ENCODE measurements around the gene IFNA7. TPM values are rescaled to one million over a fixed set of nuclear protein-coding genes. Genes with fewer than 3 reads are reported as not detected.
"Not testable (repeated sequence)": the region's sequence is repeated elsewhere in the genome, so short reads cannot be mapped to it uniquely, and the experiment has no call there.

The IFNA7 gene
- total RNA-seq, 3 donors from 2014 or later, result not detected

DNA sequence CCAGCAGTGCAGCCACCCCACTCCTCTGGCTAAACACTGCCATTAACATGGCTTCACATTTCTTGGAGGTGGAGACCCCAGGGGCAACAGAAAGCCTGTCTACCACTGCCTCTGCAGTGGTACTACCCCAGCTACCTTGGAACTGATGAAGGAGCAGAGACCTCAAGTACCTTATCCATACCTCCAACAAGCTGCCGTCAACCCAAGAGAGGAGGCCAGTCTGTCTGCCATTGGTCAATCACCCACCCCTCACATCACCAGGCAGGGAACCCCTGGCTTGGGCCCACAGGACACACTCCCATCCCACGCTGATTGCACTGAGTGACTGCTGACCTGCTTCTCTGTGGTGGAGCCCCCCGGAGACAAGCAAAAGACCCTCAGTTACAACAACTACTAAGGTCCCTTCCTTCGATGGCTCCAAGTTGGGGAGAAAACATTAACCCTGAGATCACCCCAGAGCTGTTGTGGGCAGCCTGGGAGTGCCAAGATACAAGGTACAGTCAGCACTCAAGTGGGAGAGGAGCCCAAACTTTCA is 32.2 kb upstream of the IFNA7 start:
- Histone ChIP-seq H3K4me1 (ENCODE audit: low read depth) (no peaks in the 10 kb centered on the region), H3K4me3 (no peak overlapping the region), H3K36me3 (ENCODE audit: low read depth) (no peaks in the 10 kb centered on the region), H3K9me3 (no peaks in the 10 kb centered on the region)
- TF ChIP-seq, protein P1, sequence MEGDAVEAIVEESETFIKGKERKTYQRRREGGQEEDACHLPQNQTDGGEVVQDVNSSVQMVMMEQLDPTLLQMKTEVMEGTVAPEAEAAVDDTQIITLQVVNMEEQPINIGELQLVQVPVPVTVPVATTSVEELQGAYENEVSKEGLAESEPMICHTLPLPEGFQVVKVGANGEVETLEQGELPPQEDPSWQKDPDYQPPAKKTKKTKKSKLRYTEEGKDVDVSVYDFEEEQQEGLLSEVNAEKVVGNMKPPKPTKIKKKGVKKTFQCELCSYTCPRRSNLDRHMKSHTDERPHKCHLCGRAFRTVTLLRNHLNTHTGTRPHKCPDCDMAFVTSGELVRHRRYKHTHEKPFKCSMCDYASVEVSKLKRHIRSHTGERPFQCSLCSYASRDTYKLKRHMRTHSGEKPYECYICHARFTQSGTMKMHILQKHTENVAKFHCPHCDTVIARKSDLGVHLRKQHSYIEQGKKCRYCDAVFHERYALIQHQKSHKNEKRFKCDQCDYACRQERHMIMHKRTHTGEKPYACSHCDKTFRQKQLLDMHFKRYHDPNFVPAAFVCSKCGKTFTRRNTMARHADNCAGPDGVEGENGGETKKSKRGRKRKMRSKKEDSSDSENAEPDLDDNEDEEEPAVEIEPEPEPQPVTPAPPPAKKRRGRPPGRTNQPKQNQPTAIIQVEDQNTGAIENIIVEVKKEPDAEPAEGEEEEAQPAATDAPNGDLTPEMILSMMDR (IDR thresholded peaks at IDR 0.05), result no peak
- ATAC-seq (no peak), DNase-seq (no peak)
- intact Hi-C loops (cut with DNase I, micrococcal nuclease), result no loop called here

DNA sequence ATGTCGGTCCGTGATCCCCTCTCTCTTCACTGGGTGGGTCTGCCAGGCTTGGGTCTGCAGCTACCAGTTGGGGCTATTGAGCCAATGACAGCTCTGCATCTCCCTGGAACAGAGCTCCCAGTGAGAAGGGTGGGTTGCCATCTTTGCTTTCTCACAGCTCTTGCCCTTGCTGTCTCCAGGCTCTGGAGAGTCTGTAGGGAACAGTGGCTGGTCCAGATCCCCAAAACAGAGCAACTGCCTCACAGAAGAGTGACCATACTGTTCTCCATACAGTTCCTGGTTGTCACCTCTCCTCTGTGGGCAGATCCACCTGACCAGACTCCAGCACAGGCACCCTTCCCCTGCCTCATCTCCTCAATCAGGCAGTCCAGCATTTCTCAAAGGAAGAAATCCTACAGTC is 31.3 kb upstream of the IFNA7 start:
- intact Hi-C loops (cut with DNase I, micrococcal nuclease), result no loop called here
- H3K4me1 ChIP-seq (ENCODE audit: low read depth), result no peaks in the 10 kb centered on the region
- H3K4me3 ChIP-seq, result no peak overlapping the region
- ATAC-seq (no peak), DNase-seq (no peak)
- TF ChIP-seq, protein P1 (IDR thresholded peaks at IDR 0.05), result no peak
- no peaks in the 10 kb centered on the region for H3K36me3 ChIP-seq (ENCODE audit: low read depth)
- H3K9me3 ChIP-seq, result no peaks in the 10 kb centered on the region

DNA sequence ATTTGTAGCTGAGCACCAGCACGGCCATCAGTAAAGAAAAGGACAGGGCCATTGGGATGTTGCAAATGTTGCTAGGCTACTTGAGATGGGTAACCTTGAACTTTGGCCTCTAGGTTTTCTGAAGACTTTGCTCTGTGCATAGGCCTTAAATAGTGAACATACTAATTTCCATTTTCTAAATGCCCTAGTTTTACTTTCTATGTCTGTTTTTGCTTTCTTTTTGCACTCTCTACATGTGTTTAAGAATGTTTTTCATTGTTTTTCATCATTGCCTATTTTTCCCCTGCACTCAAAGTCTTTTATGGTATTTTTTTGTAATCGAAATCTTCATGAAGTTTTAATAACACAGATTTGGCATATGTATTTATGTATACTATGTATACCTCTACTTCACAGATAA is 26.1 kb upstream of the IFNA7 start, which contains the start of gene IFNA17:
Gene IFNA17 (minus strand): TSS at position 101 of the 400 bp plus-strand sequence. CDS start 49 bp downstream, at position 52.
- DNase-seq (no peak), ATAC-seq (no peak)
- Histone ChIP-seq H3K4me3 (no peak within 1 kb of the TSS), H3K4me1 (ENCODE audit: low read depth) (no peaks in the 10 kb centered on the region), H3K36me3 (ENCODE audit: low read depth) (no peaks in the 10 kb centered on the region), H3K9me3 (no peaks in the 10 kb centered on the region)
- intact Hi-C loops (cut with DNase I, micrococcal nuclease), result no loop called here
- TF ChIP-seq, protein P1 (IDR thresholded peaks at IDR 0.05), result no peak

DNA sequence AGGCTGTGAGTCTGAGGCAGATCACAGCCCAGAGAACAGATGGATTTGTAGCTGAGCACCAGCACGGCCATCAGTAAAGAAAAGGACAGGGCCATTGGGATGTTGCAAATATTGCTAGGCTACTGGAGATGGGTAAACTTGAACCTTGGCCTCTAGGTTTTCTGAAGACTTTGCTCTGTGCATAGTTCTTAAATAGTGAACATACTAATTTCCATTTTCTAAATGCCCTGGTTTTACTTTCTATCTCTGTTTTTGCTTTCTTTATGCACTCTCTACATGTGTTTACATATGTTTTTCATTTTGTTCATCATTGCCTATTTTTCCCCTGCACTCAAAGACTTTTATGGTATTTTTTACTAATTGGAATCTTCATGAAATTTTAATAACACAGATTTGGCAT is 15.2 kb upstream of the IFNA7 start, which contains the start of gene IFNA16:
Gene IFNA16 (minus strand): TSS at position 101 of the 400 bp plus-strand sequence. CDS start 6 bp downstream, at position 95.
- H3K36me3 ChIP-seq (ENCODE audit: low read depth); intact Hi-C loops (cut with DNase I, micrococcal nuclease); H3K4me3 ChIP-seq; ATAC-seq; H3K9me3 ChIP-seq; DNase-seq; H3K4me1 ChIP-seq (ENCODE audit: low read depth): not testable (repeated sequence)

DNA sequence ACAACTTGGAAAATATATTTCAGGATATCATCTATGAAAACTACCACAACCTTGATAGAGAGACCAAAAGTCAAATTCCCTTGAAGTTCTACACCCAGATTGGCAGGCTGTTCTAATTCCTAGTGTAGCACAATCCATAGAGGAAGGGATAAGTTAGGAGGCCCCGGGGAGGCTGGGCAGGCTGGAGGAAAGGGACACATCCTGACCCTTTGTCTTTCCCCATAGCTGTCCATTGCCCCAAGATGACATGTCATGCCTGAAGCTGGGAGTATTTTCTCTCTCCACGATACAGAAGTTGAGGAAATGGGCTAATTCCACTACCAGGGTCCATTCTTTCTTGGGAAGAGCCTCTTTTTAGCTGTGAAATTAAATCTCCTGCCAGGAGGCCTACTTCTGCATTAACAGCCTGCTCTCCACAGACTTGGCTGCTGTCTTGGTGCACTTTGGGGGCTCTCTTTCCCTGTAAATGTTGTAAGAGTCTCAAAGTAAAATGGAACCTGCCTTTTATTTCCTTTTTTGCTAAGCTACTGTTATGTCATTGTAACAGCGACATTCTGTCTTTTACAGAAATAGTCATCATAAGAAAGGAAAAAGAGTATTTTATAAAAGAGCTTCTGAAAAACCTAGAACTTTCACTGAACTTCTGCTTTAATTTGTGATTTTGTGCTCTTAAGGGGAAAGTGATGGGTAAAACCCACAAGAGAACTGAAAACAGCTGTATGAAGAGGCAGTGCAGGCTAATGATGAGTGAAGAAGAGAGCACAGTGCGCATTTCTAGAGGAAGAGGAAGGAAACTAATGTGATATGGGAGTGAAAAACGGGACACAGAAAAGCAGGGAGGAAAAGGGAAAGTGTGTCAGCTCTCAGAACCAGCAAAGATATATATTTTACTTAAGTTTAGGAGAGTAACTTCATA is 11.7 kb upstream of the IFNA7 start:
- H3K36me3 ChIP-seq (ENCODE audit: low read depth); ATAC-seq; H3K9me3 ChIP-seq; H3K4me1 ChIP-seq (ENCODE audit: low read depth); DNase-seq; H3K4me3 ChIP-seq; intact Hi-C loops (cut with DNase I, micrococcal nuclease): not testable (repeated sequence)

DNA sequence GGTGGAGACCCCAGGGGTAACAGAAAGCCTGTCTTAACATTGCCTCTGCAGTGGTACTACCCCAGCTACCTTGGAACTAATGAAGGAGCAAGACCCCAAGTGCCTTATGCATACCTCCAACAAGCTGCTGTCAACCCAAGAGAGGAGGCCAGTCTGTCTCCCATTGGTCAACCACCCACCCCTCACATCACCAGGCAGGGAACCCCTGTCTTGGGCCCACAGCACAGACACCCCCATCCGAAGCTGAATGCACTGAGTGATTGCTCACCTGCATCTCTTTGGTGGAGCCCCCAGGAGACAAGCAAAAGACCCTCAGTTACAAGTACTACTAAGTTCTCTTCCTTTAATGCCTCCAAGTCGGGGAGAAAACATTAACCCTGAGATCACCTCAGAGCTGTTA is 10.2 kb upstream of the IFNA7 start:
- intact Hi-C loops (cut with DNase I, micrococcal nuclease); ATAC-seq; H3K9me3 ChIP-seq; H3K36me3 ChIP-seq (ENCODE audit: low read depth); H3K4me3 ChIP-seq; H3K4me1 ChIP-seq (ENCODE audit: low read depth); DNase-seq: not testable (repeated sequence)

DNA sequence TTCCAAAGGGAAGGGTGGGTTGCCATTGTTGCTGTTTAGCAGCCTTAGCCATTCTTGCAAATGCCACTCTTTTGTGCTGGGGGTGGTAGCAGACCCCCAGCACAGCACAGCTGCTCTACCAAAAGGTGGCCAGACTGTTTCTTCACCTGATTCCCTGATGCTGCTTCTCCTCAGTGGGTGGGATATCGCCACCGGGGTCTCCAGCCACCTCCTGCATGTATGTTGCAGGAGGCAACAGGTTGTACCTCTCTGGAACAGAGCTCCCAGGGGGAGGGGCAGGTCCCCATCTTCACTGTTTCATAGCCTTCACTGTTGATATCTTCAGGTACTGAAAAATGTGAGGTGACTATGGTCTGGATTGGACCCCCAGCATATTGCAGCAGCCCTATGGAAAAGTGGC is 8.8 kb upstream of the IFNA7 start:
- H3K4me1 ChIP-seq (ENCODE audit: low read depth); H3K9me3 ChIP-seq; H3K36me3 ChIP-seq (ENCODE audit: low read depth); intact Hi-C loops (cut with DNase I, micrococcal nuclease); ATAC-seq; H3K4me3 ChIP-seq; DNase-seq: not testable (repeated sequence)

Measured in mucosa of descending colon (tissue), 3 donors.